ENCODE data around the gene PKDREJ.

GRCh38 chr22:46278656-46279645, 15.8 kb upstream of the PKDREJ start:
- TF ChIP-seq CTCF (IDR thresholded peaks at IDR 0.05 in 8 of 11, conservative IDR thresholded peaks at IDR 0.05 in 3 of 11) (no peak), POLR2A (IDR thresholded peaks at IDR 0.05) (no peak)

Data from spleen (tissue), 7 donors.